DND-41 (cell line): Measurements from ENCODE around the gene TRIM67.

Experiments used
- EZH2 ChIP-seq: IDR thresholded peaks from 3 replicates; pipeline ENCODE4 v1.6.1; 2012; ENCODE audit warnings: borderline replicate concordance, low read depth, mild to moderate bottlenecking, moderate library complexity, low read length, inconsistent platforms; ENCODE audit not compliant: severe bottlenecking
- TF ChIP-seq, protein P1 (sequence below): IDR thresholded peaks from 2 replicates; pipeline ENCODE4 v1.5.1; 2012; ENCODE audit warnings: borderline replicate concordance, low read length, moderate library complexity, mild to moderate bottlenecking; ENCODE audit not compliant: poor library complexity, severe bottlenecking; ENCODE audit errors: extremely low read depth

DNA sequence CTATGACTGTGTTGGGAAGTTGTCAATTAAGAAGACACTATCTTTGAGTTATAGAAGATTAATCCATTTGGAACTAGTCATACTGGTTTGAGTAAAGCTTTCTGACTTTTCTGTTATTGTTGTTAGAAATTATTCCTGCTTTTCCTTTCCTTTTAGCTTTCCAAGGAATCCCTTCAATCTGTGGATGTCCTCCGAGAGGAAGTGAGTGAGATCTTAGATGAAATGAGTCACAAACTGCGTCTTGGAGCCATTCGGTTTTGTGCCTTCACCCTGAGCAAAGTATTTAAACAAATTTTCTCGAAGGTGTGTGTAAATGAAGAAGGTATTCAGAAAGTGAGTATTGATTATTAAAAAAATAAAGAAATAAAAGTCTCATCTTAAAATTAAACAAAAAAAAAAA lies 98.5 kb downstream of the TRIM67 start:
- no peak for TF ChIP-seq EZH2
- TF ChIP-seq, protein P1, sequence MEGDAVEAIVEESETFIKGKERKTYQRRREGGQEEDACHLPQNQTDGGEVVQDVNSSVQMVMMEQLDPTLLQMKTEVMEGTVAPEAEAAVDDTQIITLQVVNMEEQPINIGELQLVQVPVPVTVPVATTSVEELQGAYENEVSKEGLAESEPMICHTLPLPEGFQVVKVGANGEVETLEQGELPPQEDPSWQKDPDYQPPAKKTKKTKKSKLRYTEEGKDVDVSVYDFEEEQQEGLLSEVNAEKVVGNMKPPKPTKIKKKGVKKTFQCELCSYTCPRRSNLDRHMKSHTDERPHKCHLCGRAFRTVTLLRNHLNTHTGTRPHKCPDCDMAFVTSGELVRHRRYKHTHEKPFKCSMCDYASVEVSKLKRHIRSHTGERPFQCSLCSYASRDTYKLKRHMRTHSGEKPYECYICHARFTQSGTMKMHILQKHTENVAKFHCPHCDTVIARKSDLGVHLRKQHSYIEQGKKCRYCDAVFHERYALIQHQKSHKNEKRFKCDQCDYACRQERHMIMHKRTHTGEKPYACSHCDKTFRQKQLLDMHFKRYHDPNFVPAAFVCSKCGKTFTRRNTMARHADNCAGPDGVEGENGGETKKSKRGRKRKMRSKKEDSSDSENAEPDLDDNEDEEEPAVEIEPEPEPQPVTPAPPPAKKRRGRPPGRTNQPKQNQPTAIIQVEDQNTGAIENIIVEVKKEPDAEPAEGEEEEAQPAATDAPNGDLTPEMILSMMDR, result no peak
